ENCODE data around the gene DIAPH1.

DIAPH1 gene

GRCh38 chr5:141559461-141559860, 59.3 kb downstream of the DIAPH1 start:
- no peak for DNase-seq

- no peak for DNase-seq
These were observed 60.6 kb downstream of the DIAPH1 start for GRCh38 chr5:141558150-141558549.

GRCh38 chr5:141557681-141558136, 61.1 kb downstream of the DIAPH1 start:
- DNase-seq = peak; percentile 78

- DNase-seq = no peak
These were observed 70.9 kb downstream of the DIAPH1 start for GRCh38 chr5:141547921-141548320.

- DNase-seq = no peak
These were observed 71.3 kb downstream of the DIAPH1 start for GRCh38 chr5:141547488-141547887.

GRCh38 chr5:141543053-141543452, 75.7 kb downstream of the DIAPH1 start:
- DNase-seq = no peak

- no peak for DNase-seq
These were observed 84.1 kb downstream of the DIAPH1 start for GRCh38 chr5:141534492-141535213.

- no peak for DNase-seq
These were observed 84.9 kb downstream of the DIAPH1 start for GRCh38 chr5:141533897-141534296.

GRCh38 chr5:141532726-141533125, 86.1 kb downstream of the DIAPH1 start:
- no peak for DNase-seq

- no peak for DNase-seq
These were observed 88.9 kb downstream of the DIAPH1 start for GRCh38 chr5:141529873-141530272.

- DNase-seq = no peak
These were observed 89.8 kb downstream of the DIAPH1 start for GRCh38 chr5:141529002-141529401.

- no peak for DNase-seq
These were observed 90.4 kb downstream of the DIAPH1 start for GRCh38 chr5:141528291-141528984.

- DNase-seq = no peak
These were observed 91.4 kb downstream of the DIAPH1 start for GRCh38 chr5:141527426-141527825.

- DNase-seq = no peak
These were observed 93.1 kb downstream of the DIAPH1 start for GRCh38 chr5:141525653-141526052.

- DNase-seq = peak; percentile 57
These were observed 93.9 kb downstream of the DIAPH1 start for GRCh38 chr5:141524604-141525597.

GRCh38 chr5:141523991-141524390, 94.8 kb downstream of the DIAPH1 start:
- DNase-seq = no peak

GRCh38 chr5:141522301-141522700, 96.5 kb downstream of the DIAPH1 start:
- no peak for DNase-seq

- DNase-seq = peak; percentile 64
These were observed 97.5 kb downstream of the DIAPH1 start for GRCh38 chr5:141521244-141521781.

GRCh38 chr5:141519605-141520565, 98.9 kb downstream of the DIAPH1 start:
- DNase-seq = no peak

GRCh38 chr5:141518618-141519015, 100.2 kb downstream of the DIAPH1 start:
- no peak for DNase-seq

GRCh38 chr5:141517880-141518617, 100.8 kb downstream of the DIAPH1 start:
- no peak for DNase-seq

Measured in activated CD4-positive, alpha-beta T cell treated with anti-CD3 and anti-CD28 coated beads, Interleukin-10, Interleukin-2, amounts not matched to agents 100 ng/mL and 50 ng/mL, durations not matched to agents 16 hours and 8 hours (primary cell).